Spleen (tissue), 7 donors: ENCODE data around the gene ITGA1.

Experiments
- POLR2A ChIP-seq, 3 donors: fragments of 450-650 bp; IDR thresholded peaks; one replicate each; pipeline ENCODE4 v1.5.1; 2017; ENCODE audit warnings: antibody characterized with exemption in 3 of 3, mild to moderate bottlenecking in 1 of 3
- POLR2AphosphoS5 ChIP-seq, 3 donors: sonication (generic); formaldehyde crosslinking; IDR thresholded peaks; one replicate each; pipeline ENCODE4 v1.5.1; 2017; ENCODE audit warnings: antibody characterized with exemption in 3 of 3
- TF ChIP-seq, protein P1 (sequence below), 11 experiments: fragments of 200-600 bp in 7 of 11; fragments of 450-650 bp in 4 of 11; sonication (generic) in 4 of 11; IDR thresholded peaks in 8 of 11; conservative IDR thresholded peaks in 3 of 11; 1 replicate in 7 of 11; 2 replicates in 4 of 11; pipeline versions ENCODE4 v1.4.0 to v1.8.0; 2016 to 2021; ENCODE audit warnings: antibody characterized with exemption in 11 of 11, inconsistent platforms in 4 of 11, mild to moderate bottlenecking in 1 of 11
- donor health status: DM: no; HTN: no; CAD: no; lungs with moderate emphysema.
- donor health status: DM: no; HTN: no; CAD: no.
- donor health status: DM: no; HTN: no; CAD: no.

DNA sequence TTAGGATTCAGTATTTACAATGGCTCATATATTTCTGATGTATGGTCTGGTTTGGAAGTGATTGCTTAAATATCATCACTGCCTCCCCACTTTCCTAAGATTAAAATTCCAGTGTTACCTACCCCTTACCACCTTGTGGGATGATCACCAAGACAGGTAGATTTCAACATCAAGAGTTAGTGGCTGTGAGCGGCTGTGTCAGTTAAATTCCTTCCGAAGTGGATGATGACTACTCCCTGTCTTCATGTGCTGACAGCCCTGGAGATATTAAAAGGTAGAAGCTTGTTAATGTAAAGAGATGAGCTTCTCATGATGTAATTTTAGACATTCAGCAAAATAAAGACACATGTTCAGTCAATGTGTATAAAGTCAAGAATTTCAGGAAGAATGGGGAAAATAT, 205.7 kb downstream of the ITGA1 start:
- TF ChIP-seq POLR2AphosphoS5 (IDR thresholded peaks at IDR 0.05): no peak
- TF ChIP-seq, protein P1, sequence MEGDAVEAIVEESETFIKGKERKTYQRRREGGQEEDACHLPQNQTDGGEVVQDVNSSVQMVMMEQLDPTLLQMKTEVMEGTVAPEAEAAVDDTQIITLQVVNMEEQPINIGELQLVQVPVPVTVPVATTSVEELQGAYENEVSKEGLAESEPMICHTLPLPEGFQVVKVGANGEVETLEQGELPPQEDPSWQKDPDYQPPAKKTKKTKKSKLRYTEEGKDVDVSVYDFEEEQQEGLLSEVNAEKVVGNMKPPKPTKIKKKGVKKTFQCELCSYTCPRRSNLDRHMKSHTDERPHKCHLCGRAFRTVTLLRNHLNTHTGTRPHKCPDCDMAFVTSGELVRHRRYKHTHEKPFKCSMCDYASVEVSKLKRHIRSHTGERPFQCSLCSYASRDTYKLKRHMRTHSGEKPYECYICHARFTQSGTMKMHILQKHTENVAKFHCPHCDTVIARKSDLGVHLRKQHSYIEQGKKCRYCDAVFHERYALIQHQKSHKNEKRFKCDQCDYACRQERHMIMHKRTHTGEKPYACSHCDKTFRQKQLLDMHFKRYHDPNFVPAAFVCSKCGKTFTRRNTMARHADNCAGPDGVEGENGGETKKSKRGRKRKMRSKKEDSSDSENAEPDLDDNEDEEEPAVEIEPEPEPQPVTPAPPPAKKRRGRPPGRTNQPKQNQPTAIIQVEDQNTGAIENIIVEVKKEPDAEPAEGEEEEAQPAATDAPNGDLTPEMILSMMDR (IDR thresholded peaks at IDR 0.05 in 8 of 11, conservative IDR thresholded peaks at IDR 0.05 in 3 of 11): no peak
- TF ChIP-seq POLR2A (IDR thresholded peaks at IDR 0.05): no peak
